HG03108 (cell line): ENCODE data around the gene SMG6.
A peak's percentile ranks its signal among the peaks of the same experiment; 100 is the strongest.
"Not testable (repeated sequence)": the region's sequence is repeated elsewhere in the genome, so short reads cannot be mapped to it uniquely, and the experiment has no call there.

ENCODE experiments used
- ATAC-seq: cut with Tn5 transposase; IDR thresholded peaks from one replicate; pipeline ENCODE4 v1.9.1; 2021; ENCODE audit warnings: moderate library complexity; ENCODE audit not compliant: unreplicated experiment

The SMG6 gene

DNA sequence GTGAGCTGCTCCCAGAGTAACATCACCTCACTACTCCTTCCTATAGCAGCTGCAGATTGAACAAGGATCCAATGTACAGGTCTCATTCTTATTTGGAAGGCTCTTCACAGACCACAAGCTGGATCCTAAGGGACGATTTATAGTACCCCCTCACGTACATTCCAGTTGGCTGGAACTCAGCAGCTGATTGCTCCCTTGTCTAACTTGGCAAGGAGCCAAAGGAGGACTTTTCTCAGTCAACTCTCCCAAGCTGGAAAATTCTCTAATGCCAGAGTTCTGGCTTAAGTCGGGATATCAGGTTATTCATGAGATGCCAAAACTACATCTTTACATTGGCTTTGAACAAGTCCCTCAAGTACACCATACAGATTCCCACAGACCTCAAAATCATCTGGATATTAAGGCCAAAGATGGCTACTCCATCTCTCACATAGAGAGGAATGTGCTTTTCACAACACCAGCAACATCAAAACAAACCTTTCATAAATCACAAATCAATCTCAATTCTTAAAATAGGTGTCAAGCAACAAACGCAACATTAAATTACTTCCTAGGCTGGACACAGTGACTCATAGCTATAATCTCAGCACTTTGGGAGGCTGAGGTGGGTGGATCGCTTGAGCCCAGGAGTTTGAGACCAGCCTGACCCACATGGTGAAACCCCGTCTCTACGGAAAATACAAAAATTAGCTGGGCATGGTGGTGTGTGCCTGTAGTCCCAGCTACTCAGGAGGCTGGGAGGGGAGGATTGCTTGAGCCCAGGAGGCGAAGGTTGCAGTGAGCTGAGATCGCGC, 39.3 kb downstream of the SMG6 start:
- ATAC-seq = no peak

DNA sequence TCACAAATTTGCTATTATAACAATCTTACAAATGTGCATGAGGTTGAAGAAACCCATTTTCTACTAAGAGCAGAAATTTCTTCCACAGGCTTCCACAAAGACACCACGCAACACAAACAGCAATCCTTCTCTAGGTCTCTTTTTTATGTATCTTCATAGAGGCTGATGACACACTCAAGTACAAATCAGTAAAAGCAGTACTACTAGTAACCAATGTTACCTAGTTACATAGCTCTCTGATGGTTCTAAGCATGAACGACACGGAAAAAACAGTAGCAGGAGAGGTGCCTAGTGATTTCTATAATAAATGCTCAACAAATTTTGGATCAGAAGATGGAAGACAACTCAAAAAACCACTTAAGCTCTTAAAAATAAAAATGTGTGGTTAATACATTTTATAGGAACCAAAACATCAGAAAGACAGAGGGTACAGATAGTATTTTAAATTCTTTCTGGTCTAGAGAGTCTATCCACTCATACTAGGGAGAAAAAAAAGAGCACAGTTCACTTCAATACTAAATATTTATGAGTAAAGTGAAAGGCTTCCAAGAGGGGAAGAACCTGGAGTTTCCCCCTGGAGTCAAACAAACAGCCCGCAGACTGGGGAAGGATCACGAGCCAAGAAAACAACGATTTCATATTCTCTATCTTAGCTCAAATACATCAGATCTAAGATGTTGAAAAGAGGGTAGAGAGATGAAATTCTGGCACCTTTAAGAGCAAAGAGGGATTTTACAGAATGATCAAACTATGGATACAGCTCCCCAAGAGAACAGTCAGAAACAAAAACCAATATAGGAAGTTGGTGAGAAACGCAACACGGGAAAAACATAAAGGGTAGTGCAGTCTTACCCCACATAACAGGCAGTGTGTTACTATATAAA, 40.2 kb downstream of the SMG6 start:
- no peak for ATAC-seq

DNA sequence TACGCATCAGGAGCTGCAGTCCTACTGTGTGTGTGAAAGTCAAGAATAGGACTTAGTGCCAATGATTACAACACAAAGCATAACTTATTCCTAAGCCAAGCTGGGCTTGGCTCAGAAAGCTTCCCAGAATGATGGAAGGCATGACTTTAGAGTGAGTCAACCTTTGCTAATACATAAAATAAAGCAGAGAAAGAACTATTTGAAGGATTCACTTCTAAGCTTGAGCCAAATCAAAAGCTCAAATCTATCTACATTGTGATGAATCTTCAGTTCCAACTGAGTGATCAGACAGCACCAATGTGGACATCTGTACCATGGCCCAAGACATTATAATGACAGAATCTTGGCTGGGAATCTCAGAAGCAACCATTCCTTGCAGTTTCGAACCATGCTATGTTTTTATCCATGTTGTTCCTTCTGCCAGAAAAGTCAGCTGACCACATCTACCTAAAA, 41.4 kb downstream of the SMG6 start:
- no peak for ATAC-seq

DNA sequence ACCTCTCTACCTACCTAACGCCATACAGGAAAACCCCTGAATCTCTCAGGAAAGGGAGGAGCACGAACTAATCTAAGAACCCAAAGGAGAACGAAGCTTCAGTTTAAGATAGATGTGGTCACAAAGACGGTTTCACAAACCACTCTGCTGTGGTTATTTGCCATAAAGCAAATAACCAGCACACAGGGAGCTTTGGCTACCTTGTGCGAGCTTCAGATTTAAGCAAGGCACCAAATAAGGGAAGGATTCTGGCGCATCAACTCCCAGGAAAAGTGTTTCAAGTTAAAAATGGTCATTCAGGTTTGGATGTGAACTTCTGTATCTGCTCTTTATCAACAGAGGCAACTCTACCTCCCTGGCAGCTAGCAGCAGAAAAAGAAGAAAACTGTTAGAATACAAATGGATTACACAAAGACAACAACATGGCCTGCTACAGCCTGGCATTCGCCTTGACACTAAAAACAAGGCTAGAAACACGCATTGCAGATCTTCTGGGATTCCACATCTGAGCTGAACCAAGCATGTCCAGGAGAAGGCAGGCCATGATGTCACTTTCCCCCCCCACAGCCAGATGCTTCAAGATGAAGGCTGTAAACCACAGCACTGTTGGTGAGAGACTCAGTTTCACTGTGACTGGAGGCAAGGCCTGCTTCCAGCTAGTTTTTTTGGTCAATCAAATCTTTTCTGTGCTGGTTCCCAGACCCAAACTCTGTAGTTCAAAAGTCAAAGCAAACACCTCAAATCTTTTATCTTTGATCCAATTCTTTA, 43.6 kb downstream of the SMG6 start:
- ATAC-seq = peak; percentile 67

DNA sequence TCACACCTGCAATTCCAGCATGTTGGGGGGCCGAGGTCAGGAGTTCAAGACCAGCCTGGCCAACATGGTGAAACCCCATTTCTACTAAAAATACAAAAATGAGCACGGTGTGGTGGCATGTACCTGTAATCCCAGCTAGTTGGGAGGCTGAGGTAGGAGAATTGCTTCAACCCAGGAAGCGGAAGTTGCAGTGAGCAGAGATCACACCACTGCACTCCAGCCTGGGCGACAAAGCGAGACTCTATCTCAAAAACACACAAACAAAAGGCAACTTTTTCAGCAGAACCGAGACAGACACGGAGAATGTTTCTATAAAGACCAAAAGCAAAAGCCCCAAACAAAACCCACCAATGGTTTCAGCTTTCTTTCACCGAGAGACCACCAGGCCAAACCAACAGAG, 44.8 kb downstream of the SMG6 start:
- not testable (repeated sequence) for ATAC-seq

DNA sequence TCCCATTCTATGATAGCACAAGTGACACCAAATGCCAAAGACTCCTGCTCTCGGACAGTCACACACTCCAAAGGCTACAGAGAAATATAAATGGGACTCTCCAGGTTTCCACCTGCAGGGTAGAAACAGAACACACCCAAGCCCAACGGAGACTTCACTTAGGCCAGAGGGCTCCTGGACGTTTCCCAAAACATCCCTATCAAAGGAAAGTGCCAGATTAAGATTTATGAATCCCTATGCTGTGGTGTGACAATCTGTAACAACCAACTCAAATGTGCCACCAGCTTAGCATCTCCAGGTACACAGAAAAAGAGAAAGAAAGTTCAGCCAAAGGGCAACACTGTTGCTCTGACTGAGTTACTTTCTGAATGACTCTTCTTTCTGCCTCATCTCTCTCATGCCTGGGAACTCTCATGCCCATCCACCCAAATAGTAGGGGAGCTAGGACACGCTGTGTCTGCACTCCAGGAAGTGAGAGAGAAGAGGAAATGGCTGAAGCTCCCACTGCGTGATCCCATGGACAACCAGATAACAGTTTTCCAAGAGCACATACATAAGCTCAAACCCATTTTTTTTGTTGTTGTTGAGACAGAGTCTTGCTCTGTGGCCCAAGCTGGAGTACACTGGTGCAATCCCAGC, 49.7 kb downstream of the SMG6 start:
- ATAC-seq = peak; percentile 86

DNA sequence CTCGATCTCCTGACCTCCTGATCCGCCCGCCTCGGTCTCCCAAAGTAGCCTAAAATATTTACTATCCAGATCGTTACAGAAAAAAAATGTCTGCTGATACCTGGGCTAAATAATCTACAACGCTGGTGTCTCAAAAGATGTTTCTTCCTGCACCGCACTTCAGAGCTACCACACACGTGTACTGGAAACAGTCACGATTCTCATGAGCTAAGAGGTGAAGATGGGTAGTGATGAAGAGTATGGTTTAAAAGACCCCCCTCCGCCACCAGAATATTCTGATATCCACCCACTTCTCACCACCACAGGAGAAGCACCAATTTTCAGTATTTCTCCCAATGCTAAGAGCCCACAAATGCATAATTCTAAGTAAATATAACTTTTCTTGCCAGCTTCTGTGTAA, 50.2 kb downstream of the SMG6 start:
- ATAC-seq = no peak

DNA sequence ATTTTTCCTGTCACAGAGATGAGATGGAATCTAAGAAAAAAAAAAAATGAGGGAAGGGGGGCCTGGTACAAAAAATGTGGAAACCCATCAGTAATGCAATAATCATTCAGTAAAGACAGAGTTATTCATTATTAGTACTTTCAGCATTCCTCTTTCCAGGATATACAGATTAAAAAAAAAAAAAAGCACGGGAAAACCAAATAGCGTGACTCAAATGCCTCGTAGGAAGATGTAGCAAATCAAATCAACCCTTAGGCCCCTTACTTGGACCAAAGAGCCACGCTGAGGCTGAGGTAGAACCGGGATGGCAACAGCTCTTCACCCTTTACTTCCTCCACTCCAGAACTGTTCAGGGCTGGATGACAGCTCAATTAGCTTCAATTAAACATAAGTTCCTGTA, 52.5 kb downstream of the SMG6 start:
- ATAC-seq = no peak

DNA sequence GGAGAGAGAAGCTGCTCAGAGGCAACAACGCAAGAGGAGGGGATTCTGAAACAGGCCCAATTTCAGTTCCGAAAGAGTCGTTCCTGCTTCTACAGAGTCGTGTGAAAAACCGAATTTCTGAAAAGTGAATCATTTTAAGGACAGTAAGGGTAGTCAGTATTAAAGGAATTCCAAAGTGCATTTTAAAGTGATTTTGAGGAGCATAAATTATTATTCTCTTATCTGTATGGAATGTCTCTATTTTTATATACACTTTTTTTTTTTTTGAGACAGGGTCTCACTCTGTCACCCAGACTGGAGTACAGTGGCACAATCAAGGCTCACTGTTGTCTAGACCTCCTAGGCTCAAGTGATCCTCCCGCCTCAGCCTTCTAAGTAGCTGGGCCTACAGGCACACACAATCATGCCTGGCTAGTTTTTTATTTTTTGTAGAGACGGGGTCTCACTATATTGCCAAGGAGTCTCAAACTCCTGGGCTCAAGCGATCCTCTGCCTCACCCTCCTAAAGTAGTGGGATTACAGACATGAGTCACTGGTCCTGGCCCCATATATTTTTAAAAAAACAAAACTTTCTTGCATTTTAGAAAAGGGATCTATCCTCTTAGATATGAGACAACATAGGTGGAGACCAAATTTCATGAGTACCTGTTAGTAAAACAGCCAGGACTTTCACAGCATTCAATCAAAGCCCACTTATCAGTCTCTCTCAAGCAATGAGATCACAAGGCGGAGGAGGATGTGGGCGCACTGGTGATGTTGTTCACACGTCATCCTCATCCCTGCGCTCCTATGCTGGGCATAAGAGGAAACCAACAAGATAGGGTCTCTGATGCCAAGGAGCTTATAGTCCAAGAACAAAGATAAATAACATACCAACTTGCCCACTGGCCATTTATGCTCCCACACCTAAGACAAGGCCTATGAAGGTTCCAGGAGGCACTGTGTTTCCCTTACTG, 53.2 kb downstream of the SMG6 start:
- no peak for ATAC-seq

DNA sequence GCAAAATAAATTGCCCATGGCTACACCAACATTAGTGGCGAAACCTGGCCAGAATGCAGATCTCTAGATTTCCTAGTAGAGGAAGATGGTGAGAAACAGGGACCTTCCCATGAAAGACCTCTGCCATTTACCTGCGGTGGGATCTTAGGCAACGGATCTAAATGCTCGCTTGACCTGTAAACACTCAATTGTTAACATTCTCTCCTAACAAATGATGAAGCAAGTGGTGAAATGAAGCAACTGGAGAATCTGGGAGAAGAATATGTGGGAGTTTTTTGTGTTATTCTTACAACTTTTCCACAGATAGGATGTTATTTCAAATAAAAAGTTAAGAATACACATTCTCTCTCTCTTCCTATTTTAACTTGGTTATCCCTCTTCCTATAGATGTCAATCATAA, 56.6 kb downstream of the SMG6 start:
- ATAC-seq = no peak

DNA sequence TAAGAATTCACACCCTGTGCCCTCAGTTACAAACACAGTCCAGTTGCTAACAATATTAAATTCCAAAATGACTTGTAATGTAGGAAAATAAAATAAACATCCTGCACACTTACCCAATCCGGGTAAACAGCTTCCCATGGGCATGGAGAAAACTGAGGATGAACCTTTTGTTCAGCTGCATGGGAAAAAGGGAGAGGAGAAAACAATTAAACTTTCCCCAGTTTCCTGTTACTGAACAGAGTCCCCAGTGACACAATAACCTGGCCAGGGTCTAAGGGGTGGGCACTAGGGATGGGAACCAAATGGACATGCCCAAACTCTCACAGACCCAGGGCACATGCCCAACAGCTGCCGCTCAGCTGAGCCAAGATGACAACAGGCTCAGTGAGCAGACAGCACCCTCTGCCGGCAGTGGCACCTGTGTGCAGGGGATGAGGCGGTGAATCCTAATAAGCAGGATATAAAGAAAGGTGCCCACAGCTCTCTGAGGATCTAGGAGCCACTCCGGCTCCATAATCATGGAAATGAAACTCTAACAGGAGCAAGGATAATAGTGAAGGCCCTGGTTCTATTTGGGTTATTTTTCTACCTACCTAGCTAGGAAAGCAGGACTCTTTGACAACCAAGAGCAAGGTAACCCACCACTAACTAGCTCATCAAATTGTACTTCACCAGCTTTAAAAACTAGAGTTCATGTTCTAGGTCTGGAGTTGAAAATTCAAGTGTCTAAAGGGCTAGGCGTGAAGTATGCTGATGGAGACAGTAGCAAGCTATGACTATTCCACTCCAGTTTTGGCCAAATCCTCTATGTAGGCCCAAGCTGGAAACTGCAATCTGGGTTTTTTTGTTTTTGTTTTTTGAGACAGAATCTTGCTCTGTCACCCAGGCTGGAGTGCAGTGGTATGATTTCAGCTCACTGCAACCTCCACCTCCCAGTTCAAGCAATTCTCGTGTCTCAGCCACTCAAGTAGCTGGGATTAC, 58.8 kb downstream of the SMG6 start:
- peak; percentile 35 for ATAC-seq

DNA sequence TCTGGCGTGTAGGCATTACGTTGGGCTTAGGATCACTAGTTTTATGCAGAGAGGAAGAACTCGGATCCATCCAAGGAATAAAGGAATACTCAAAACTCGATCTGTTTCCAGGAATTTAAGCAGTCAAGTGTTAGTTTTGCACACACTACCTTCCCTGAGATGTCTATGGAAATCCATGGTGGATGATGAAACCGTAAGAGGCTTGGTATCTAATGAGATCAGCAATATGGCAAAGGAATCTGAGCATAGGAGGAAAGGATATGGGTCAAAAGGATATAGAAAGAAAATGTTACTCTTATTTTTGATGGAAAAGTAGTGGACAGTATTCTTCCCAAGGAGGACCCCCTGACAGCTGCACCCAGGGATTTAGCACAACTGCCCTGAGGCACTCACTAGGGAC, 59.6 kb downstream of the SMG6 start:
- ATAC-seq = no peak

DNA sequence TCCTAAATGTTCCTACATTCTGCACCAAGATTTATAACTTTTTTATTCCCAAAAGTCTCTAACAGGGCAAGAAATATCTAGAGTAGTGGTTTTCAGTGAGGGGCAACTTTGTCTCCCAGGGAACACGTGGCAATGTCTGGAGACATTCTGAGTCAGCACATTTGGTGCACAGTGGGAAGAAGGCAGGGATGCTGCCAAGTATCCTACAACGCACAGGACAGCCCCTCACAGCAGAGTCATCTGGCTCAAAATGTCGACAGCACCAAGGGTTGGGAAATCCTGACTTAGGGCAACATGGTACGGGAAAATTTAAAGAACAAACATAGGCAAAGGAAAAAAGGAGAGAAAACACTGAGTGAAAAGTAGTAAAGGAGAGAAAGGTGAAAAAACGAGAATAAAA, 61.8 kb downstream of the SMG6 start:
- ATAC-seq = no peak

DNA sequence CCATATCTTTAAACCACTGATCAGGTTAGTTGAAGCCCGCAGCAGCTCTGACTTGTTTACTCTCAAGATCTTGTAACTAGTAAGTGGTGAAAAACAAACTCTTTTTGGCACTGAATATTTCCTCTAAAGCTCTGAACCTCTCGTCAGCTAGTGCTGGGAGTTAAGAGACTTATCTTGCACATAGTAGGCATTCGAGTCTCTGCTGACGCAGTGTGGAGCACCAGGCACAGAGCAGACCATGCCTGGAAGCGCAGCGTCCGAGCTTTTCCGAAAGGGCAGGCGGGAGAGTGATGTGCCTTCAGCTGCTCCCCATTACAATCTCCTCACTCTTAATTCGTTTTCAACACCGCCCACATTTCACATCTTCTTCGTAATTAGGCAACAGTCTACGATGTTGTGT, 63.0 kb downstream of the SMG6 start:
- no peak for ATAC-seq

DNA sequence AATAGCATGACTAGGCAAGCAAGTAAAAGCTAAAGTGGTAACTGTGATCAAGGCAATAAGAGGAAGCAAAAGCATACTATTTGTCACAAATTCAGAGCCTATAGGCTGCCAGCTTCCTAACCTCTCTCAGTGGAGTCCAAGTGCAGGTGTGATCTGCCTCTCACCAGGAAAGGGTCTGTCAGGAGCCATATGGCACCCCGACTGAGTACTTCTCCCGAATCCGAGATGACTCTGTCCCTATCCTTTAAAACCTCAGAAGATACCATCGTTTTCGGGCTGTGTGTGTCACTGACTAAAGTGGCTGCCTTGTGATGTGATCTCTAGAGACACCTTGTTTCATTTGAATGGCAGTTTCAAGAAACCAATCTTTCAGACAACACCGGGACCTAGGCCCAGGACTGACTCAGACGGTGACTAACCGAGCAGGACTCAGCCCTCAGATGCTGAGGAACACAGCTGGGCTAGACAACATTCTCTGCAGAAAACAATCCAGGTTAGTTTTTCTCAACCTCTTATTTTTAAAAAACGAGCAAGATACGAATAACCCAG, 63.6 kb downstream of the SMG6 start:
- ATAC-seq = peak; percentile 61

DNA sequence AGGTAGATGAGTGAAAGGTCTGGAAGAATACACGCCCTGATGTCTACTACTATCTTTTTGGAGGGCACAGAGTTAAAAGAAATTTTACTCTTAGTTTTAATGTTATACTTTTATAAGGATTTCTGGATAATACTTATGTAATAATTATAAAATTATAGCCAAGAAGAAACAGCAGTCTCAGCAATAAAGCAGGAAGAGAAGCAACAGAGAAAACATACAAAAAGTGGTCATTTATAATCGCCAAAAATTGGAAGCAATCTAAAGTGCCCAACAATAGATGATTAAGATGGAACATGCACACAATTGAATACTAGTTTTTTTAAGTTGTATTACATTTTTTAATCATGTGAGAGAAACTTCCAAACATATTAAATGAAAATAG, 64.4 kb downstream of the SMG6 start:
- no peak for ATAC-seq

DNA sequence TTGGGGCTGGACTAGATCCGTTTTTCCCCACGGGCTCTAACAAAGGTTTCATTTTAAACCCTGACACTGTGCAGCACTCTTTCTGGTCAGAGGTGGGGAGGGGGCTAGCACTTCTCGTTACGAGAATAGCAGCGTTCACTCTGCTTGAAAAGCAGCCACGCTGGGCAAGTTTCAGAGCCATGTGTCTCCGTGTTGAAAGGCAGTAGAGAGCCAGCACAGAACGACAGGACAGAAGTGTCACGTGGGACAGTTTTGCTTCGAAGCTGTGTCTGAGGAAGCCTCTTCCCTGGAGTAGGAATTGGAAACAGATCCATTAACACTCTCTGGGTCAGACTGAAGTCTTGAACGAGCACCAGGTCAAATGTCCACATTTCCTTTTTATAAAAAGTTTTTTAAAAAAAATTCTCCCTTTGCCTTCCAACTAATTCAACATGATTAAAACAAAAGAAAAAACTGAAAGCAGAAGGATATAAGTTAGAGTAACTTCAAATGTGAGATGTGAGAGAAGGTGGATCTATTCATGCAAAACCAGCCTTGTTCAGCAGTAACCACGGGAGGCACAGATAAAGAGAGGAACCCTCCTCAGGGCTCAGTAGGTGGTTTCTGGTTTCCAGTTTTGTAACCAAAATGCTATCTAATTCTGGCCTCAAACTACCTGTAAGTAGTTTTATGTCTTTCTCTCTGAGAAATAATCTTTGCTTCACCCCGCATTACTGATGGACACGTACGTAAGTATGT, 65.0 kb downstream of the SMG6 start:
- peak; percentile 43 for ATAC-seq

DNA sequence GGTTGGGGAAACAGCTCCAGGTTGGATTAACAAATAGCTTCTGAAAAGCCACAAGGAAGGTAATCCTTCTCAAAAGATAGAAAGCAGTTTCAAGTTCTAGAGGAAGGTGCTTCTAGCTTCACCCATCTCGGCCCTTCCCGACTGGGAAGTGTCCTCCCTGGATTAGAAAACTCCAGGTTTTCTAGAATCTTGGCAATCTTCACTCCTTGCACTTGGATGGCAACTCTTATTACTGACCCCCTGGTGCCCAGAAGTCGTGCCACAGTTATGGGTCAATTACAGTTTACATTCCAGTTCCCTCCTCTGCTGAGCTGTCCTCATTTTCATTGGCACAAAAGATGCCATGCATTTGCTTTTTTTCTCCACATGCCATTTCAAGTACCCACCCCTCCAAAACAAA, 65.6 kb downstream of the SMG6 start:
- no peak for ATAC-seq
